HG02943 (cell line): ENCODE data around the gene PLCD1.
A peak's percentile ranks its signal among the peaks of the same experiment; 100 is the strongest.

Experiments
- ATAC-seq: cut with Tn5 transposase; IDR thresholded peaks from one replicate; pipeline ENCODE4 v1.9.1; 2021; ENCODE audit warnings: mild to moderate bottlenecking, low read depth, moderate library complexity; ENCODE audit not compliant: unreplicated experiment

Gene PLCD1

DNA sequence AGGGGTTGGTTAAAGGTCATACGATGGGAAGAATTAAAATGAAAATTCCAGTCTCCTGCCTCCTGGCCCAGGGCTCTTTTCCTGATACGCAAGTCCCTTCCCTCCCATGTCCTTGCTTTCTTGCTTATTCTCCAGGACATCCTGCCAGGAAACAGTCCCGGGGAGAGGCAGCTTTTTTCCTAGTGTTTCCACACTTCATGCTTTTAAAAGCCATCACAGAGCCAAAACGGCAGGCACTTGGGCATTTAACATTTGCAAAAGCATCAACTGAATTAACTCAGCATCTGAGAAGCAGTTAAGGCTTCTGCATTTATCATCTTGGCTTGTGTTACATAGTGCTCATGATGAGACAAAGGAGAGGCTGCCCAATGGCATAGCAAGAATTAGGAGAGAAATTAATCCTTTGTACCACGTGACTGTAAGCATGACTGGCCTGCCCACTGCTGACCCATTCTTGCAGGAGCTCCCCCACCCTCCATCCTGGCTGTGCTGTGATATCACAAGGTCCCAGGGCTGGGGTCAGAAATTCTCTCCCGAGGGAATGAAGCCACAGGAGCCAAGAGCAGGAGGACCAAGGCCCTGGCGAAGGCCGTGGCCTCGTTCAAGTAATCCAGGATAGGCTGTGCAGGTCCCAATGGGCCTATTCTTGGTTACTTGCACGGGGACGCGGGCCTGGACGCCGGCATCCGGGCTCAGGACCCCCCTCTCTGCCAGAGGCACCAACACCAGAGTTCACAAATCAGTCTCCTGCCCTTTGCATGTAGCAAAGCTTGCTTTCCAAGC lies 60.4 kb downstream of the PLCD1 start:
- no peak for ATAC-seq

DNA sequence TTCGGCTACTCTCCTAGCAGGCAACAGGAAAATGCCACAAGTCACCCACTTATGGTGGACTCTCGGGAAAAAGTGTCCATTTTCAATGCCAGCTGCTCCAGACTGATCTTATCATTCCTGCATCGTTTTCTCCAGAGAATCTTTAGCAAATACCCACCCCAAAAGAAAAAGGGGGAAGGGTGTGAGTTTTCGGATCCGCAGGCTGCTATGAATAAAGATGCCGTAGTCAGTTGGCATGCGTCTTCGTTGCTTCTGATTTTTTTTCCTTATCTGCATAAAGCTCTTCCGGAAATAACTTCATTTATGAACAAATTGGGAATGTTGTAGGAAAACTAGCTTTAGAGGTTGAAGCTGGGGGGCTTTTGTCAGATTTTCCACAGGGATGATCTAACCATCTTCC lies 61.2 kb downstream of the PLCD1 start:
- ATAC-seq: no peak

DNA sequence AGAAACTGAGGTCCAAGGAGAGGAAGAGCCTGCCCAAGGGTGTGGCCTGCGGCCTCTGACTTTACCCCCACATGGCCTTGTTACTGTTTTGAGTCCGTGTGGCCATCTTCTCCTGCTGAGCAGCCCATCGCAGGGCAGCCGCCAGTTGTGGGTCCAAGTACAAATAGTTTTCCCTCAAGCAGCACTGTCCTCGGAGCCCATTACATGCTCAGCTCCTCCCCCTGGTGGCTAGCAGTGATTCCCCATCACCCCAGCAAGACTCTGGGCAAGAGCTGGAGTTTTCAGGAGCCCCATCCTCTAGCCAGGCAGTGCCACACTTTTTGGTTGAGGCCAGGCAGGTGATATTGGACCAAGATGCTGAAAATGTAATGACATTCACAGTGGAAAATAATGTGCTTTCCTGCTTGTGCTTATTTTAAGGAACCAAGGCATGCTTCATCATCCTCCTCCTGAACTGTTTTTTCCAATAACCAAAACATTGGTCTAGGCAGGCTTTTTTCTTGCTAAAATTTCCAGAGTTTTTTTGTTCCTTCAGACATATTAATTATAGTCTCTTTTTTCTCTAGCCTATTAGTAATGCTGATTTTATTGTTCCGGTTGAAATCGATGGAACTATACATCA lies 62.1 kb downstream of the PLCD1 start:
- ATAC-seq: peak; percentile 60

DNA sequence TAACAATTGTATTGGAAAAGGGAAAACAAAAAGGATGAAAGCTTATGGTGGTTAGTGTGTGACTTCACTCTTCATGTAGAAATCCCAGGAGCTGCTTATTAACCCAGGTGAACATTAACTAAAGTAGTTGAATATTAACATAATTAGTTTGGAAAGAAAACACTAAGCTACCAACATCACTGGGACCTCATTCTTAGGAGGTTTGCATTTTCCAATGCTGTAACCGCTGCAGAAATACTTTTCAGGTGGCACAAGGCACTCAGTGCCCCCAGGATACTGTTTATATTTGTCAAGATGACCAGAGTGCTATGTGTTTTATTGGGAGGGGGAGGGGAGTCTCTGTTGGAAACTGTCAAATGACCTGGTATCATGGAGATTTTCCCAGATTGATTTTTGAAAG lies 64.7 kb downstream of the PLCD1 start:
- no peak for ATAC-seq

DNA sequence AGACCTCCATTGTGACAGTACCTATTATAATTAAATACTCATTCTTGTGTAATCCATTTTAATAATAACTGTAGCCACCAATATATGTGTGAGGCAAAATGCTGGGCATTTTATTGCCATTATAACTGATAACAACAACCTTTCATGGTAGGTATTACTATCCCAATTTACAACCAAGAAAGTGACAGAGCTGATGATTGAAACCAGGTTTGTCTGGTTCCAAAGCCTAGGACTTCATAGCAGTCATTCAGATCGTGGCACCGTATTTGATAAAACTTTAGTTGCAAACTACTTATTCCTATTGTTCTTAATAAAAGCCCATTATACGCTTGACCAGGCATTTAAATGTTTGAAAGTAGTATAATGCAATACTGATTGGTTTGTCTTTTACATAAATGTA lies 65.3 kb downstream of the PLCD1 start:
- ATAC-seq: no peak

DNA sequence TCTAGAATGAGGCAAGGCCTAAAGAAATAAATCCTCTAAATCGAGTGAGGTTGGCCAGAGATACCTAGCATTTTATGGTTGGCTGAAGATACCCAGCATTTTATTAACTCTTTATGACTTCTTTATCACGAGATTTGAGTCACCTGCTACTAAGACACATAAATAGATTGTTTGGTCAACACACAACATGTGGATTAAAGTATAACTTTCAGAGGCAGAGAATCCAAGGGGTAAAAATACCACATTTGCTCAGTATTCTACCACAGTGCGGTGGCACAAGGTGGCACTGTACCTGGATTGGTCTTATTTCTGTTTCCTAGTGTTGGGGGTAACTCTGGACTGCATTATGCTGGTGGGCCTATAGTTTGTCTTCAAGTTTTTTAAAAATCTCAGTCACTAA lies 65.8 kb downstream of the PLCD1 start:
- no peak for ATAC-seq

DNA sequence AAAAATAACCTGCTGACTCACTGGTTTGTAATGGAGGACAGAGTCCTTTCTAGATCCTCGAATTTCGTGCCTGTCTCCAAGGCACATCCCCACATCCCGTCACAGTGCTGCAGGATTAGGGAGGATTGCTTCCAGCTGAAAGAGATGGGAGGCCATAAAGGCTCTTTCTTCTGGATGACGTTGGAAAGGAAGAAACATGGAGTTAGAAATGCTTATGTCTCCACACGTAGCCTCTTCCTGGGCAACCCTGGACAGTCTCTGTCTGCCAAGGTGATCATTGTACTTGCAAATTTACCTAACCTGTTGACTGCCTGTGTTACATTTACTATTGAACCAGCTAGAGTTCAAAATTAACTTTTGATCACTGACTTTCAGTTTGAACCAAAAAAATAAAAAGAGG lies 66.4 kb downstream of the PLCD1 start:
- no peak for ATAC-seq

DNA sequence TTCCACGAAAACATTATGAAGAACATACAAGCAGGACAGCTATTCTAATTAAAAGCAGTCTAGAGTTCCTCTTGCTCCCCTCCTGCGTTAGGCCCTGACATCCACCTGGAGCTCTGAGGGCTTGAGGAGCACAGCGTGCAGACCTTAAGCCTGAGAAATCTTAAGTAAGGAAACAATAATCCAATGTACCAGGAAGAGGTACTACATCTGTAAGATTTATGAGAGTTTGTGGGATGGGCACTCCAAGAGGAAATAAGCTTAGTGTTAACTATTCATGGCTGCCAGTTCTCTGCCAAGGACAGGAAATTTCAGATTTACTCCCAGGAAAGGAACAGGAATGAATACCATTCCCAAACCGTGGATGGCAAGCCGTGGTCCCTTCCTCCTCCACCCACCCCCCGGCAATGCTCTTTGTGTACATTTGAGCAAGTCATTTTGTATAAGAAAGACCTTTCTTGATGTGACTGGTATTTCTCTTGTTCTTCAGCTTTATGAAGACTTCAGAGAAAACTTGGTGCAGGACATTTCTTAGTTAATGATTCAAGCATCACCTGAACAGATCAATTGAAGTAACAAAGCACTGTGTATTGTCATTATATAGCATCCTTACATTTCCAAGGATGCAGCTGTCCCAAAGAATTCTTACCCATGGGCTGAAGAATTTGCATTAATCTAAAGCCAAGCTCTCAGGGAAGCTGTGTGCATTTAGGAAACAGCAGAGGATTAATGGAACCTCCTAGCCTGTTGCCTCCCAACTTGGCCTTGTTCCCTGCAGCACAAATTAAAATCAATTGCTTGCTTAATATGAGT lies 67.6 kb downstream of the PLCD1 start:
- ATAC-seq: no peak

DNA sequence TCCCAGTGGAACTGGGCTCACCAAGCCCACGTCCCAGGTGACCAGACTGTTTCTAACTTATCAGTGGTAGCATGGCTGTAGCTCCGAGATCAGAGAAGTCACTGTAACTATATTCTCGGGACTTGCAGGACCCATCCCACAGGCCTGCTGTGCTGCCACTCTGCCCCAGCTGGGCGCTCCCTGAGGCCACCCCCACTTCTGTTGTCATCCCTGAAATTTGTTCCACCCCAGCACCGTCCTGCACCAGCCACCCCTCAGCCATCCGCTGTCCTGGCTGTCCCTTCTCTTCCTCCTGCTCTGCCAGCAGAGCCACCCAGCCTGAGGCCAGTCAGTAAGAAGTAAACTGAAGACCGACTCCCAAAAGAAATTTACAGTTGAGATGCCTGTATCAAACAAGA lies 71.9 kb downstream of the PLCD1 start:
- no peak for ATAC-seq
